GM03348 (cell line): ENCODE results near the gene FAF1.

Experiments
- DNase-seq: peaks from one replicate; pipeline ENCODE4 v3.0.0; 2012; ENCODE audit warnings: low spot score

The FAF1 gene

DNA sequence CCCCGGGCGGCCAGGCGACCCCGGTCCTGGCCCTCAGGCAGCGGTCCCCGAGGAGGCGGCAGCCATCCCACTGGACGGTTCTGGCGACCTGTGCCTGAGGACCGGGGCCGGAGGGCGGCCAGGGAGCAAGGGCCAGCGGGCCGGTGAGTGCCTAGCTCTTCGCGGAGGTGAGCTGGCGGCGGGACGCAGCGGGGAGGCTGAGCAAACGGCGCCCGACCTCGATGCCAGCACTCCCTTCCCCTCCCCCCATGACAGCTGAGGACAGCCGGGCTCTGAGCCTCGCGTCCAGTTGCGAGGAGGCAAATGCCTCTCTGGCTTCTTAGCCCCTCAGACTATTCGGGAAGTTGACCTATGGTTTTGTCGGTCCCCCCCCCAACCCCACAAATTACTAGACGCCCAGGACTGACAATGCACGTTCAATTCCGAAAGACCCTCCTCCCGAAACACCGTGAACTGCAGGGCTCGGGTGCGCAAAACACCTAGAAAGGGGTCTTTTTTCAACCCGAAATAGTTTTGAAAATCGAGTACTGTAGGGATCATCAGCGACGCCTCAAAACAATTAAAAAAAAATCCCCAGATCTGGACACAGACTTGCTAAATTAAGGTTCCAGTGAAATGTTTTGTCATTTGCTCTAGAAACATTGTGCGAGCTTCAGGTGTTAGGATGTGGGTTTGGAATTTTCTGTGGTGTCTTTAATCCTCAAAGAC is 18.2 kb upstream of the FAF1 start:
- DNase-seq, result peak; percentile 79

GRCh38 chr1:50977575-50978143 is 17.6 kb upstream of the FAF1 start:
- peak; percentile 88 for DNase-seq

DNA sequence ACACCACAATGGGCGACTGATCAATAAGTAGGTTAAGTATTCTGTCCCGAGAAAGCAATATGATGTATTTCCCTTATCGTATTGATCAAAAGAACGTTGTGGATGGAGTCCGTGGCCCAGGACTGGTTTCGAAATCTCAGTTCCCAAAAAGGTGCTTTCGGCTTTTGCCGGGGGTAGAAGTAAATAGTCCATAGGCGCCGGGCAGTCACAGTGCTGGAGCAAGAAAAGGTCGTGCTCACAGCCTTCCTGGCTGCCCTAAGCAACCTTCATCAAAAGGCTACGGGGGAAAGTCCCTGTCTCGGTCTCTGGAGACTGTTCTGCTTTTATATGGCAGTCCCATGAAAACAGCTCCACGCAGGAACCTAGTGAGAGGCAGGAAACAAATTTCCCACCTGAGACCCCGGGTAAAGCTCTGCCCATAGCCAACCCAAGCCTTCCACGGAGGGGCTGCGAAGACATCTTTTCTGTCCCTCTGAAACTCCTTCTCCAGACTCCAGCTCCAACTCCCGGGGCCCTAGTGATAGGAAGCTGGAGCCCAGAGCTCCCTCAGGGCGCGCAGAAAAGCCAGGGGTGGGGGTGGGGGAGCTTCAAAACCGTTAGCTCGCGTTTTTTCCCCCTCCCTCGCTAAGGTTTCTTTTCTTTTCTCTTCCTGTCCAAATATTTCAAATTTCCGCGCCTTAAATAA is 17.0 kb upstream of the FAF1 start:
- DNase-seq, result peak; percentile 71

GRCh38 chr1:50976111-50976889 is 16.2 kb upstream of the FAF1 start:
- no peak for DNase-seq

DNA sequence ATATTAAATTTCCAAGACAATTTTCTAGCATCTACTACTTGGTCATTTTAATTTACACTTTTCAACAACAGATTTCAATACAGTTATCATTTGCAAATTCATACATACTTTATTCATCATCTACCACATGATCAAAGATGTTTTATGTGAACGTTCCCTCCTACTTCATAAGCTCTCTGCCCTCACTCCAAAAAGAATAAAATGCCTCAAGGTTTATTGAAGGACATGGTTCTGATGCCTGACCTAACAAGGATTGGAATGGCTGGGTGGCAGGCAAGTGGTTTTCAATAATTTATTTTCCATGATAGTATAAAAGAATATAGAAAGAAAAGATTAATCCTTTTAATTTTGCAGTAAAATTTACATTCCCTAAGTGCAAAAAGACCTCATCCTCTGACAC is 15.4 kb upstream of the FAF1 start:
- no peak for DNase-seq

DNA sequence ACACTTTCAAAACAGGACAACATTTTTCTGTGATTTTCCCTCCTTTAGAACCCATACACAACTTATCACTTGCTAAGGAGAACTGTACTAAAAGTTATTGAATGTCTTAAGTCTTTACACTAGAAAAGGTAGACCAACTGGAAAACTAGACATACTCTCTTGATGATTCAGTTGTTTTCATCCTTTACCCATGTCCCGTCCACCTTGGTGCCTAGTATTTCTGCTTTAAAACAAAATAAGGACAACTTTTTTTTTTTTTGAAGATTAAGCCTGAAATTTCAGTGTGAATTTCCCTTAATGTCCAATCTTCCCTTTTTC is 14.5 kb upstream of the FAF1 start:
- no peak for DNase-seq

DNA sequence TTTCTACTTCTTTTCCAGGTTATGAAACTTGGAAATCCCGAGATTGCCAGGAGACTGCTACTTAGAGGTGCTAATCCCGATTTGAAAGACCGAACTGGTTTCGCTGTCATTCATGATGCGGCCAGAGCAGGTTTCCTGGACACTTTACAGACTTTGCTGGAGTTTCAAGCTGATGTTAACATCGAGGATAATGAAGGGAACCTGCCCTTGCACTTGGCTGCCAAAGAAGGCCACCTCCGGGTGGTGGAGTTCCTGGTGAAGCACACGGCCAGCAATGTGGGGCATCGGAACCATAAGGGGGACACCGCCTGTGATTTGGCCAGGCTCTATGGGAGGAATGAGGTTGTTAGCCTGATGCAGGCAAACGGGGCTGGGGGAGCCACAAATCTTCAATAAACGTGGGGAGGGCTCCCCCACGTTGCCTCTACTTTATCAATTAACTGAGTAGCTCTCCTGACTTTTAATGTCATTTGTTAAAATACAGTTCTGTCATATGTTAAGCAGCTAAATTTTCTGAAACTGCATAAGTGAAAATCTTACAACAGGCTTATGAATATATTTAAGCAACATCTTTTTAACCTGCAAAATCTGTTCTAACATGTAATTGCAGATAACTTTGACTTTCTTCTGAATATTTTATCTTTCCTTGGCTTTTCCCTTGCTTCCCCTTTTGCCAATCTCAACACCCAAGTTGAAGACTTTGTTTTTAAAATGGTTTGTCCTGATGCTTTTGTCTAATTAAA is 14.0 kb upstream of the FAF1 start:
- DNase-seq, result no peak

- DNase-seq, result no peak
Observed at GRCh38 chr1:50973255-50973654, 13.2 kb upstream of the FAF1 start.

- no peak for DNase-seq
Observed at GRCh38 chr1:50972766-50973165, 12.7 kb upstream of the FAF1 start.

- no peak for DNase-seq
Observed at GRCh38 chr1:50971748-50972305, 11.8 kb upstream of the FAF1 start.

- no peak for DNase-seq
Observed at GRCh38 chr1:50970931-50971582, 11.0 kb upstream of the FAF1 start.

DNA sequence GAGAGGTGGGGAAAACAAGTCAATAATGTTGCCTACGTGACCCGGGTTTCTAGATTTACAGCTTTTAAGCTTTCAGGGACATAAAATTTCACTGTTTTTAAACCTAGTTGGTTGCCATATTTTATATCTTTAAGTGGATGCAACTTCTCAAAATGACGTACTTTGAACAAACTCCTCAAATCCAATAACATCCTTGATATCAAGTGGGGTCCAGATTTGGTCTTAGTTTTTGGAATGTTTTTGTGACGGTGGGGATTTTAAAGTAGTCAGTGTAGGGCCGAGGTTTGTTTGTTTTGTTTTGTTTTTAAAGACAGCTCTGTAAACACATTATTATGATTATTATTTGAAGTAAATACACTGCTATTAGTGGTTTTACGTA is 10.4 kb upstream of the FAF1 start:
- DNase-seq, result no peak

DNA sequence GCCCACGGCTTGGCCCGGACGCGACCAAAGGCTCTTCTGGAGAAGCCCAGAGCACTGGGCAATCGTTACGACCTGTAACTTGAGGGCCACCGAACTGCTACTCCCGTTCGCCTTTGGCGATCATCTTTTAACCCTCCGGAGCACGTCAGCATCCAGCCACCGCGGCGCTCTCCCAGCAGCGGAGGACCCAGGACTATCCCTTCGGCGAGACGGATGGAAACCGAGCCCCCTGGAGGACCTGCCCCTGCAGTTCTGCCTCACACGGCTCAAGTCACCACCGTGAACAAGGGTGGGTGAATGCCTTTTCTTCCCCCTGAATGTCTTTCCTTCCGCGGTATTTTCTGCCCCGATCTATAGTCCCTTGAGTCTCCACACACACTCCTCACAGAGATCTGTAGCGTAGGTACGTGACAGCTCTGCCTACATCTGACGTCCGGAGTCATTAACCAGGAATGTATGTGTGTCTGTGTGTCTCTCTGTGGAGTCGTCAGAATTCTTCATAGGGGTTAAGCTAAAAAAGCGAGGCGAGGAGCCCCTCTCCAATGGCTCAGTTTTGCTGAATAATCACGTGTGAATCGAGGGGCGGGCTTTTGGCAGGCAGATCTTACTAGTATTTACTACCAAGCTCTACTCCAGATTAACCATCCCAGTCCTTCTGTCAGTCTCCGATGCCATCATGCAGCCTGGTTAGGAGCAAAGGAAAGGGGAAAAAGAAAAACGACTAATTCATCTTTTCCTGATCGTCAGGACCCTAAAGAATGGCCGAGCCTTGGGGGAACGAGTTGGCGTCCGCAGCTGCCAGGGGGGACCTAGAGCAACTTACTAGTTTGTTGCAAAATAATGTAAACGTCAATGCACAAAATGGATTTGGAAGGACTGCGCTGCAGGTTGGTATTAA is 9.8 kb upstream of the FAF1 start, which contains the start of gene CDKN2C:
Gene CDKN2C, plus strand, starts transcription at position 635 of the 898 bp plus-strand sequence. Its CDS starts 124 bp downstream, at position 759.
- DNase-seq, result peak; percentile 77

DNA sequence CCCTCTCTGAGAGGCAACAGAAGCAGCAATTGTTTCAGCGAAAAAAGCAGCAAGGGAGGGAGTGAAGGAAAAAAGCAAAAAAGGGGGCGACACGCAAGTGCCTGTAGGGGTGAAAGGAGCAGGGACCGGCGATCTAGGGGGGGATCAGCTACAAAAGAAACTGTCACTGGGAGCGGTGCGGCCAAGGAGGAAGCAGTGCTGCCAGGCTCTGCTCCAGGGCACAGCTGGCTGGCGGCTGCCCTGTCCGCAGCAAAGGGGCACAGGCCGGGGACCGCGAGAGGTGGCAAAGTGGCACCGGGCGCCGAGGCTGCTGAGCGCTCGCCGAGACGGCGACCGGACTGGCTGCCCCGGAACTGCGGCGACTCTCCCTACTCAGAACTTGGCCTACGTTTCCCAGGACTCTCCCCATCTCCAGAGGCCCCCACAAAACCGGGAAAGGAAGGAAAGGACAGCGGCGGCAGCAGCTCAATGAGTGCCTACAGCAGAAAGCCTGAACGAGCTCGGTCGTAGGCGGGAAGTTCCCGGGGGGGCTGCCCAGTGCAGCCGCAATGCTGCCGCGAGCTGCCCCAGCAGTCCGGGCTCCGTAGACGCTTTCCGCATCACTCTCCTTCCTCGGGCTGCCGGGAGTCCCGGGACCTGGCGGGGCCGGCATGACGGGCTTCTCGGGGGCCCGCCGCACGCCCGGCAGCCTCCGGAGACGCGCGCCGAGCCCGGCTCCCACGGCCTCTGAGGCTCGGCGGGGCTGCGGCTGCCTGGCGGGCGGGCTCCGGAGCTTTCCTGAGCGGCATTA is 8.9 kb upstream of the FAF1 start:
- DNase-seq, result peak; percentile 50

DNA sequence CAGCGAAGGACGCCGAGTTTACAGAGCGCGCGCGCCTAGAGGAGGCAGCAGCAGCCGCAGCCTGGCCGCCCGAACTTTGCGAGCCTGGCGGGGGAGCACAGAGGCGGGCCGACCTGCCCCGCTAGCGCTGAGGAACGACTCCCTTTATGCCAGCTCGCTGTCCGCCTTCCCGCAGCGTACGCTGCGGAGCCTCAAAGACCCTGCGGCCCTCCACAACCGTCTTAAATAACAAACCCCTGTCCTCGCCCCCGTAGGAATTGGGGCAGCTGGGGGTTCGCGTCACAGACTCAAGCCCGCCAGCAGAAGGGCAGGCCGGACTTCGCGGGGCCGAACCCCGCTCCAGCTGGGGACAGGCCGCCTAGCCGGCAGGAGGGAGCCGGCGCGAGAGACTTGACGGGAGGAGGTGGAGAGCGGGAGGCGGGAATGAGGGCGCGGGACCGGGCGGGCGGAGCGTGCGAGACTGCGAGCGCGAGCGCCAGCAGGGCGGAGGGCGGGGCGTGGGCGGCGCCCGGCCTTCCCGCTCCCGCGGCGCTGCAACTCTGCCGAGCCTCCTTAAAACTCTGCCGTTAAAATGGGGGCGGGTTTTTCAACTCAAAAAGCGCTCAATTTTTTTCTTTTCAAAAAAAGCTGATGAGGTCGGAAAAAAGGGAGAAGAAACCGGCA is 8.2 kb upstream of the FAF1 start:
- DNase-seq, result peak; percentile 97

GRCh38 chr1:50967416-50968157 is 7.5 kb upstream of the FAF1 start:
- DNase-seq, result peak; percentile 33

GRCh38 chr1:50966991-50967390 is 6.9 kb upstream of the FAF1 start:
- DNase-seq, result no peak

- no peak for DNase-seq
Observed at GRCh38 chr1:50964863-50965262, 4.8 kb upstream of the FAF1 start.
